ENCODE data around the gene PPIP5K1. TPM values are rescaled to one million over a fixed set of nuclear protein-coding genes. Genes with fewer than 3 reads are reported as not detected.
A peak's percentile ranks its signal among the peaks of the same experiment; 100 is the strongest.

The PPIP5K1 gene
- polyA plus RNA-seq, 1 donor (not counting 4 experiments of a cell fraction or from before 2014, with no cell fraction given): 52.9 TPM

DNA sequence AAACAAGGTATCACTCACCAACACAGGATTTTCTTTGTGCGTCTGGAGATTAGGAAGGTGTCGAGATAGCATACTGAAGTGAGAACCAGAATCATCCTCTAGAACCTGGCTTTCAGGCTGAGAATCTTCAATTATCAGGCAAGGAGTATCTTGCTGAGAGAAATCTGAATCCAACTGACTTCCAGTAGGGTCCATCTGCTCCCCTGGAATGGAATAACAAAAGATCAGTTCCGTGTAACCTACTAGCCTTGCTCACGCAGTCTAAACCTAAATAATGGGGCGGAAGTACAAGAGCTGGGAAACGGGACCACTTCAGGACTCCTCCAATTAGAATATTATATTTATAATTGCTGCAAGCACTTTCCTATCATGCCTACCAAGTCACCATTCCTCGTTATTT lies 97.7 kb downstream of the PPIP5K1 start:
- Histone ChIP-seq H2AFZ (ENCODE audit: control insufficient read depth, low read length) (peak overlapping the region; percentile 99), H3K4me2 (ENCODE audit: control insufficient read depth, extremely low read depth, insufficient read depth, low read depth, low read length) (peak overlapping the region; percentile 48), H3K4me1 (ENCODE audit: control insufficient read depth, extremely low read depth, insufficient read depth, low read length) (peaks cover 7% of the 10 kb centered on the region), H3K4me3 (ENCODE audit: control insufficient read depth in 2 of 3, extremely low read depth in 1 of 3, insufficient read depth in 2 of 3, low read depth in 1 of 3, low read length in 3 of 3) (peak overlapping the region; percentile 86 to 96 (median 92)), H3K36me3 (ENCODE audit: control insufficient read depth in 2 of 2, extremely low read depth in 1 of 2, insufficient read depth in 2 of 2, low read length in 2 of 2) (peaks cover 3 to 7% of the 10 kb centered on the region in 2 experiments), H3K79me2 (ENCODE audit: control insufficient read depth, insufficient read depth, low read length) (no peaks in the 10 kb centered on the region), H4K20me1 (ENCODE audit: control insufficient read depth, extremely low read depth, insufficient read depth, low read length) (no peaks in the 10 kb centered on the region), H3K27me3 (ENCODE audit: control insufficient read depth, extremely low read depth, insufficient read depth, low read length) (no peaks in the 10 kb centered on the region), H3K9me3 (ENCODE audit: control insufficient read depth, low read depth, low read length) (no peaks in the 10 kb centered on the region), H3K9ac (ENCODE audit: control insufficient read depth, extremely low read depth, insufficient read depth, low read length) (peak overlapping the region; percentile 83), H3K27ac (ENCODE audit: control insufficient read depth, insufficient read depth, low read length) (no peak overlapping the region), H3K9me1 (ENCODE audit: control insufficient read depth, extremely low read depth, insufficient read depth, low read length) (no peaks in the 10 kb centered on the region)
- FAIRE-seq: no peak
- TF ChIP-seq EZH2 (IDR thresholded peaks at IDR 0.05; ENCODE audit: low read length): no peak
- TF ChIP-seq, protein P1, sequence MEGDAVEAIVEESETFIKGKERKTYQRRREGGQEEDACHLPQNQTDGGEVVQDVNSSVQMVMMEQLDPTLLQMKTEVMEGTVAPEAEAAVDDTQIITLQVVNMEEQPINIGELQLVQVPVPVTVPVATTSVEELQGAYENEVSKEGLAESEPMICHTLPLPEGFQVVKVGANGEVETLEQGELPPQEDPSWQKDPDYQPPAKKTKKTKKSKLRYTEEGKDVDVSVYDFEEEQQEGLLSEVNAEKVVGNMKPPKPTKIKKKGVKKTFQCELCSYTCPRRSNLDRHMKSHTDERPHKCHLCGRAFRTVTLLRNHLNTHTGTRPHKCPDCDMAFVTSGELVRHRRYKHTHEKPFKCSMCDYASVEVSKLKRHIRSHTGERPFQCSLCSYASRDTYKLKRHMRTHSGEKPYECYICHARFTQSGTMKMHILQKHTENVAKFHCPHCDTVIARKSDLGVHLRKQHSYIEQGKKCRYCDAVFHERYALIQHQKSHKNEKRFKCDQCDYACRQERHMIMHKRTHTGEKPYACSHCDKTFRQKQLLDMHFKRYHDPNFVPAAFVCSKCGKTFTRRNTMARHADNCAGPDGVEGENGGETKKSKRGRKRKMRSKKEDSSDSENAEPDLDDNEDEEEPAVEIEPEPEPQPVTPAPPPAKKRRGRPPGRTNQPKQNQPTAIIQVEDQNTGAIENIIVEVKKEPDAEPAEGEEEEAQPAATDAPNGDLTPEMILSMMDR (optimal IDR thresholded peaks at IDR 0.05 in 1 of 3, IDR thresholded peaks at IDR 0.05 in 1 of 3, conservative IDR thresholded peaks at IDR 0.05 in 1 of 3; ENCODE audit: extremely low read depth in 1 of 3, insufficient read depth in 2 of 3, low read length in 3 of 3): no peak
- dilution Hi-C loops (cut with MboI; ENCODE audit: extremely low pct_ligation_motif_present, low sequenced_read_pairs): no loop called here
- no peak for DNase-seq (ENCODE audit: low read depth, low spot score)

- no peak overlapping the region for H2AFZ ChIP-seq (ENCODE audit: control insufficient read depth, low read length)
- TF ChIP-seq, protein P1 (optimal IDR thresholded peaks at IDR 0.05 in 1 of 3, IDR thresholded peaks at IDR 0.05 in 1 of 3, conservative IDR thresholded peaks at IDR 0.05 in 1 of 3; ENCODE audit: extremely low read depth in 1 of 3, insufficient read depth in 2 of 3, low read length in 3 of 3): no peak
- TF ChIP-seq EZH2 (IDR thresholded peaks at IDR 0.05; ENCODE audit: low read length): no peak
- peaks cover 7% of the 10 kb centered on the region for H3K4me1 ChIP-seq (ENCODE audit: control insufficient read depth, extremely low read depth, insufficient read depth, low read length)
- no peak overlapping the region for H3K4me3 ChIP-seq (ENCODE audit: control insufficient read depth in 2 of 3, extremely low read depth in 1 of 3, insufficient read depth in 2 of 3, low read depth in 1 of 3, low read length in 3 of 3)
- H3K4me2 ChIP-seq (ENCODE audit: control insufficient read depth, extremely low read depth, insufficient read depth, low read depth, low read length): no peak overlapping the region
- DNase-seq (ENCODE audit: low read depth, low spot score) (no peak), FAIRE-seq (no peak)
- H4K20me1 ChIP-seq (ENCODE audit: control insufficient read depth, extremely low read depth, insufficient read depth, low read length): no peaks in the 10 kb centered on the region
- no peaks in the 10 kb centered on the region for H3K27me3 ChIP-seq (ENCODE audit: control insufficient read depth, extremely low read depth, insufficient read depth, low read length)
- dilution Hi-C loops (cut with MboI; ENCODE audit: extremely low pct_ligation_motif_present, low sequenced_read_pairs): no loop called here
- no peaks in the 10 kb centered on the region for H3K79me2 ChIP-seq (ENCODE audit: control insufficient read depth, insufficient read depth, low read length)
- H3K9ac ChIP-seq (ENCODE audit: control insufficient read depth, extremely low read depth, insufficient read depth, low read length): no peak overlapping the region
- H3K9me1 ChIP-seq (ENCODE audit: control insufficient read depth, extremely low read depth, insufficient read depth, low read length): no peaks in the 10 kb centered on the region
- H3K9me3 ChIP-seq (ENCODE audit: control insufficient read depth, low read depth, low read length): no peaks in the 10 kb centered on the region
- H3K36me3 ChIP-seq (ENCODE audit: control insufficient read depth in 2 of 2, extremely low read depth in 1 of 2, insufficient read depth in 2 of 2, low read length in 2 of 2): peaks cover 3 to 7% of the 10 kb centered on the region in 2 experiments
- H3K27ac ChIP-seq (ENCODE audit: control insufficient read depth, insufficient read depth, low read length): no peak overlapping the region
Measured at GRCh38 chr15:43489191-43489590, 100.8 kb downstream of the PPIP5K1 start.
